ENCODE results near the gene ZC3H10.

Gene ZC3H10

GRCh38 chr12:56103066-56103711, 14.9 kb upstream of the ZC3H10 start:
- no peak for DNase-seq (ENCODE audit: low read depth)
- H3K4me3 ChIP-seq (ENCODE audit: low read length) = peak overlapping the region; percentile 90

GRCh38 chr12:56103823-56104108, 14.3 kb upstream of the ZC3H10 start:
- DNase-seq (ENCODE audit: low read depth) = no peak
- TF ChIP-seq, protein P1, sequence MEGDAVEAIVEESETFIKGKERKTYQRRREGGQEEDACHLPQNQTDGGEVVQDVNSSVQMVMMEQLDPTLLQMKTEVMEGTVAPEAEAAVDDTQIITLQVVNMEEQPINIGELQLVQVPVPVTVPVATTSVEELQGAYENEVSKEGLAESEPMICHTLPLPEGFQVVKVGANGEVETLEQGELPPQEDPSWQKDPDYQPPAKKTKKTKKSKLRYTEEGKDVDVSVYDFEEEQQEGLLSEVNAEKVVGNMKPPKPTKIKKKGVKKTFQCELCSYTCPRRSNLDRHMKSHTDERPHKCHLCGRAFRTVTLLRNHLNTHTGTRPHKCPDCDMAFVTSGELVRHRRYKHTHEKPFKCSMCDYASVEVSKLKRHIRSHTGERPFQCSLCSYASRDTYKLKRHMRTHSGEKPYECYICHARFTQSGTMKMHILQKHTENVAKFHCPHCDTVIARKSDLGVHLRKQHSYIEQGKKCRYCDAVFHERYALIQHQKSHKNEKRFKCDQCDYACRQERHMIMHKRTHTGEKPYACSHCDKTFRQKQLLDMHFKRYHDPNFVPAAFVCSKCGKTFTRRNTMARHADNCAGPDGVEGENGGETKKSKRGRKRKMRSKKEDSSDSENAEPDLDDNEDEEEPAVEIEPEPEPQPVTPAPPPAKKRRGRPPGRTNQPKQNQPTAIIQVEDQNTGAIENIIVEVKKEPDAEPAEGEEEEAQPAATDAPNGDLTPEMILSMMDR (conservative IDR thresholded peaks at IDR 0.05; ENCODE audit: low read length) = no peak

More at GRCh38 chr12:56103066-56103711, 14.9 kb upstream of the ZC3H10 start:
- TF ChIP-seq, protein P1 (conservative IDR thresholded peaks at IDR 0.05; ENCODE audit: low read length) = no peak

DNA sequence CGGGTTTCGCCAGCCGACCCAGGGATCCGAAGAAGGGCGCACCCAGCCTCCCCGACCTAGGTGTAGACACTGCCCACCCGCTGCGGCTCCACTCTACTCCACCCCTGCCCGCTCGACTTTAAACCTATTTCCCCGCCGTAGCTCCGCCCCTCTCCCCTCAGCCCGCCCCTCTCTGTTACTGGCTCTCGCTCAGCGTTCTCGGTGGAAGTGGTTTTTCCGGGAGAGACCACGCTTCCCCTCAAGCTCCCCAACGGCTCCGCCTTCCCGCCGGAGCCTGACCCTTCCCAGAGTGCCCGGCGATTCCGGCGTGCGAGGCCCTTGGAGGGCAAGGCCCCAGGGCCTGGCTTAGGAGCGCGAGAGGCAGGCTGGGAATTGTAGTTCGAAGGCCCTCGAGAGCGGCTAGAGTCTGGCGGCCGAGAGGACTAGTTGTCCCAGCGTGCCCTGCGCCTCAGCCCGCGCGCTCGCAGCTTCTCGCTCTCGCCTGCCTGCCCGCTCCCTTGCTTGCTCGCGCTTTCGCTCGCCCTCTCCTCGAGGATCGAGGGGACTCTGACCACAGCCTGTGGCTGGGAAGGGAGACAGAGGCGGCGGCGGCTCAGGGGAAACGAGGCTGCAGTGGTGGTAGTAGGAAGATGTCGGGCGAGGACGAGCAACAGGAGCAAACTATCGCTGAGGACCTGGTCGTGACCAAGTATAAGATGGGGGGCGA, 13.8 kb upstream of the ZC3H10 start, which contains the start of gene PA2G4:
PA2G4 (plus strand) TSS at position 451 of the 706 bp plus-strand sequence; CDS start at position 630, 179 bp downstream.
- TF ChIP-seq, protein P1 (conservative IDR thresholded peaks at IDR 0.05; ENCODE audit: low read length) = no peak
- H3K4me3 ChIP-seq (ENCODE audit: low read length) = peak within 1 kb of the TSS; percentile 90
- DNase-seq (ENCODE audit: low read depth) = peak; percentile 98

More at GRCh38 chr12:56103823-56104108, 14.3 kb upstream of the ZC3H10 start:
- peak overlapping the region; percentile 90 for H3K4me3 ChIP-seq (ENCODE audit: low read length)

- TF ChIP-seq, protein P1 (conservative IDR thresholded peaks at IDR 0.05; ENCODE audit: low read length) = no peak
- H3K4me3 ChIP-seq (ENCODE audit: low read length) = peak overlapping the region; percentile 90
- DNase-seq (ENCODE audit: low read depth) = peak; percentile 5
Observed at GRCh38 chr12:56104815-56105608, 13.1 kb upstream of the ZC3H10 start.

DNA sequence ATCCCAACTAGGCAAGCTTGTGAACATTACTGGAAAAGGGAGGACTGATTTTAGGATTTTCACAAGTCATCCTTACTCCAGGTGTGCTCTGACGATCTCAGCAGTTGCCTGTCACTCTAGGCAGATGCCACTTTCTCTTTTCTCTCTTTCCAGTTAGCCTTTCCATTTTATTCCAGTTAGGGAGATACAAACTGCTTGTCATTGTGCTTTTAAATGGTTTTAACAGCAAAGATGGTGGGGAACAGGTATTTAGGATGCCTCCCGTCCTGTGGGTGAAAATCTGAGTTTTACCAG, 12.5 kb upstream of the ZC3H10 start:
- TF ChIP-seq, protein P1 (conservative IDR thresholded peaks at IDR 0.05; ENCODE audit: low read length) = no peak
- DNase-seq (ENCODE audit: low read depth) = no peak

DNA sequence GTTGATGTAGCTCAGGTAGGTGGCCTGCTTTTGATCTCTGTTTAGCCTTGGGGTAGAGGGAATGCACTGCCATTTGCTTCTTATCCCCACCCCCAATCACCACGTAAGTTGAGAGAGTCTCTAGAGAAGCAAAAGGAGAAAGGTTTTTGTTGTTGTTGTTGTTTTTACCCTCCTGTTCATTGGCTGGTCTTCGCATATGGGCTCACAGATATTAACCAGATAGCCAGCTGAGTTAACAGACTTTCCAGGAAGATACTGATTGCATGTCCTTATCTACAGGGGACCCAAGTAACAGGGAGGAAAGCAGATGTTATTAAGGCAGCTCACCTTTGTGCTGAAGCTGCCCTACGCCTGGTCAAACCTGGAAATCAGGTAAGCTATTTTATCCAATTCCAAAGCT, 10.8 kb upstream of the ZC3H10 start:
- TF ChIP-seq, protein P1 (conservative IDR thresholded peaks at IDR 0.05; ENCODE audit: low read length) = no peak
- no peak for DNase-seq (ENCODE audit: low read depth)
- no peak overlapping the region for H3K4me3 ChIP-seq (ENCODE audit: low read length)

More for the DNA sequence above, 12.5 kb upstream of the ZC3H10 start:
- peak overlapping the region; percentile 90 for H3K4me3 ChIP-seq (ENCODE audit: low read length)

Data from AG10803 (cell line).